NCI-H1105 treated with DMSO at 0.1 percent for 48 hours (cell line): ENCODE measurements around the gene CENATAC.
"Not testable (repeated sequence)": the region's sequence is repeated elsewhere in the genome, so short reads cannot be mapped to it uniquely, and the experiment has no call there.

Experiments used
- DNase-seq: peaks from one replicate; lab custom pipeline; 2025; lab: John Stamatoyannopoulos, UW

Gene CENATAC

DNA sequence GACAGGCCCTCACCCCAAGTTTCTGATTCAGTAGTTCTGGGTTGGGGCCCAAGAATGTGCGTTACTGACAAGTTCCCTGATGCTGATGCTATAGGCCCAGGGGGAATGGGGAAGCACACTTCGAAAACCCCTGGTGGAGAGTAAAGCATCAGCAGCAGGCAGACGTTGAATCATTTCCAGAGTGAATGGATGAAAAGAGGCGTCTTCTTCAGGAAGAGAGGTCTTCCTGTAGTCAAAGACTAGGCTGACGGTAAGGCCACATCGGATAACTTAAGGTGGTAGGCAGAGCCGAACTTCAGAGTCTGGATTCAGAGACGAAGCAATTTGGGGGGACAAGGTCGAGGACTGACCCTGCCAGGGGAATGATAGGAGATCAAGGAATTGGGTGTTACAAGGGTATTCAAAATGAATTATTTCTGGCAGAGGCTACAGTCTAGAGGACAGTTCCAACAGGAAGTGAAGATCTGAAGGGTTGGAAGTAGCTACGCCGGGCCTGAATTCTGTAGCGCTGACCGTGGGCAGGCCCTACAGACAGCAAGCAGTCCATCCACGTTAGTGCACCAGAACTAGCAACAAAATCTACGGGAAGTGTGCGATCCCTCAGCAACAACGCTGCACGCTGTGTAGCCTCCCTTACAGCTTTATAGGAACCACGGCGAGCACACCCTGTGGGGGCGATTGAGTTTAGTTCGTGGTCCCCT is 862 bp upstream of the CENATAC start:
- DNase-seq: no peak

DNA sequence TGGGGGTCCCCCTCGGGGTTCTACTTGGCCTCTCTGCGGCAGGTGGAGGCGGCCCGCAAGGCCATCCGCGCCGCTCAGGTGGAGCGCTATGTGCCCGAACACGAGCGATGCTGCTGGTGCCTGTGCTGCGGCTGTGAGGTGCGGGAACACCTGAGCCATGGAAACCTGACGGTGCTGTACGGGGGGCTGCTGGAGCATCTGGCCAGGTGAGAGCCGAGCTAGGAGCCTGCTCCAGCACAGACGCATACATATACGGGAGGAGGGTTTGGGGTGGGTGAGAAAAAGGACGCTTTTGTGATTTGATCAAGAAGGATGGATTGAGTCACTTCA is 415 bp downstream of the CENATAC start:
- peak; percentile 35 for DNase-seq

DNA sequence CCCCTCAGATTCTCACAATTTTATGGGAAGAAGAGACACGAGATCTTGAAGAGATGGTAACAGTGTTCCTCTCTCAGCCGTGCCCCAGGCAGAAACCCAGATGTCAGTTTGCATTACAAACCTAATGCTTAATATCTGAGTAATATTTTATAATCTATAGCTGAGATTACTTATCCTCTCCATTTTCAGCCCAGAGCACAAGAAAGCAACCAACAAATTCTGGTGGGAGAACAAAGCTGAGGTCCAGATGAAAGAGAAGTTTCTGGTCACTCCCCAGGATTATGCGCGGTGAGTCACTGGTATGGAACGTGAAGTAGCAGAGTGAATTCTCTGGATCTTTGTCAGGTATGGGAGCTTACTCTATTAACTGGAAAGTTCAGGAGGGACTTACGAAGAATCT is 884 bp downstream of the CENATAC start:
- no peak for DNase-seq

DNA sequence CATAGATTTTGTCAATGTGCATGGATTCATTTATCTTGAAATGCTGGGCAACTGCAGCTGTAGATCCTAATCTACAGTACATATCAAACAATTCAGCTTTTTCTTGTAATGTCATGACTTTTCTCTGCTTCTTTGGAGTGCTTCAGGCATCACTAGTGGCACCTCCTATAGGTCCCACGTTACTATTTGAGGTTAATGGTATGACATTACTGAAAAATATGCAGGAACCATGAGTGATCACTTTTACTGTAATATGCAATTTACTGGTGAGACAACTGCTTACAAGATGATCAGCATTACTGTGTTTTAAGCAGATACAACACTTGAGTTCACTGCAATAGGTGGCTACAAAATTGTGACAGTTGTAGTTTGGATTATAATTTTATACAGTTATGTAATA is 3.0 kb downstream of the CENATAC start:
- DNase-seq: no peak

DNA sequence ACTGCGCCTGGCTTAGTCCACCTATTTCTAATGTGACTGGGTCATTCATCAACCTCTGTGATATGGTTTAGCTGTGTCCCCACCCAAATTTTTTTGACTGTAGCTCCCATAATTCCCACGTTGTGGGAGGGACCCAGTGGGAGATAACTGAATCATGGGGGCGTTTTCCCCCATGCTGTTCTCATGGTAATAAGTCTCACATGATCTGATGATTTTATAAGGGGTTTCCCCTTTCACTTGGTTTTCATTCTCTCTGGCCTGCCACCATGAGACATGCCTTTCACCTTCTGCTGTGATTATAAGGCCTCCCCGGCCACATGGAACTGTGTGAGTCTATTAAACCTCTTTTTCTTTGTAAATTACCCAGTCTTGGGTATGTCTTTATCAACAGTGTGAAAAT is 8.7 kb downstream of the CENATAC start:
- no peak for DNase-seq

DNA sequence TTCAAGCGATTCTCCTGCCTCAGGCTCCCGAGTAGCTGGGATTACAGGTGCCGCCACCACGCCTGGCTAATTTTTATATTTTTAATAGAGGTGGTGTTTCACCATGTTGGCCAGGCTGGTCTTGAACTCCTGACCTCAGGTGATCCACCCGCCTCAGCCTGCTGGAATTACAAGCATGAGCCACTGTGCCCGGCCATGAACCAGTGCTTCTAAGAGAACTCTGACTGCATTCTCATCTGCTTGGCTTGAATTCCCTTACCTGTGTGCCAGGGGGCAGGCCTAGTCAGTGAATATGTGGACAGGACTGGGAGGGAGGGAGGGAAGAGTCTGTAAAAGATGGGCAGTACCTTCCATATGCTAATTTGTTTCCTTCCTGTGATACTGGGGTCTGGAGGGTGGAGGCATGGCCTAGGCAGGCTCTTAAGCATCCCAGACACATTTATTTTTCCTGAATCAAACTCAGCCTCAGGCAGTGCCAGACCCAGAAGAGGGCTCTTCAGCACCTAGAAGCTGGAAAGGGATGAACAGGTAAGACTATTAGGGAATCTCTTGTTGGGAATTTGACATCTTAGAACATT is 13.6 kb downstream of the CENATAC start:
- DNase-seq: no peak

DNA sequence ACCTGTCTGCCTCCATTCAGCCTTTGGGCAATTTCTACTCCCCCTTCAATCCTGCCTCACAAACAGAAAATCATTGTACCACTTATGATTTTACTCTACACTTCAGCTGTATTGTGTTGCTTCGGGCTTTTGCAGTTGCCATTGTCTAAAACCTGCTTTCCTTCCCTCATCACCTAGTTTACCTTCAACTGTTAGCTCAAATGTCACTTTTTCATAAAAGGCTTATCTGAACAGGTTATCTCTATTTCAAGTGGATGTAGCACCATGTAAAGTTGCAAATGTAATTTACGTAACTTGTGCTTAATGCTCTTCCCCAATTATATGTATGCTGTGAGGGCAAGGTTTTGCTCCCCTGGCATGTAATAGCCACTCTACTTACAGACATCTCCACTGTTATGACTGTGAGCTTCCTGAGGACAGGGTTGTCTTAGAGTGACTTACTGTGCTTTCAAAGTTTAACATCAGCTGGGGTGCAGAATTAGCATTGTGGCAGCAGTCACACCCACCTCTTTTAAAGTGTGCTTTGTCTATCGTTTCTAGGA is 14.8 kb downstream of the CENATAC start:
- DNase-seq: no peak

DNA sequence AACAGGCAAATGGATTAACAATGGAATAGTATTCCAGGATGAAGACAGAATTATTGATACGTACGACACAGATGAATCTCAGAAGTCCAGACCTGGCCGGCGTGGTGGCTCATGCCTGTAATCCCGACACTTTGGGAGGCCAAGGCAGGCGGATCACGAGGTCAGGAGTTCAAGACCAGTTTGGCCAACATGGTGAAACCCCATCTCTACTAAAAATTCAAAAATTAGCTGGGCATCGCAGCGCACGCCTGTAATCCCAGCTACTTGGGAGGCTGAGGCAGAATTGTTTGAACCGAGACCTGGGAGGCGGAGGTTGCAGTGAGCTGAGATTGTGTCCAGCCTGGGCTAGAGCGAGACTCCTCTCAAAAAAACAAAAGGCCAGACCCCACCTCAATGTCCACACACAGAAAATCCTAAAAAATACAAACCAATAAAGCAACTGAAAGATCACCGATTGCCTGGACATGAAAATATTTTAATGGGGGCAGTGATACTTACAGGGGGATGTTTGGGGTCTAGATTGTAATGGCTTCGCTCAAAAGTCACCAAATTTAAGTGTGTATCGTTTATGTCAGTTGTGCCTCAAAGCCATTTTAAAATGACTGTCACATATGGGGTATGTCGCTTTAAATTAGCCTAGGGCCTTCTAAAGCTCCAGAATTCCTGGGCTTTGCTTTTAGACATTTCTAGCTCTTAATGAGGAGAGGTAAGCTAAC is 16.4 kb downstream of the CENATAC start:
- DNase-seq: no peak

DNA sequence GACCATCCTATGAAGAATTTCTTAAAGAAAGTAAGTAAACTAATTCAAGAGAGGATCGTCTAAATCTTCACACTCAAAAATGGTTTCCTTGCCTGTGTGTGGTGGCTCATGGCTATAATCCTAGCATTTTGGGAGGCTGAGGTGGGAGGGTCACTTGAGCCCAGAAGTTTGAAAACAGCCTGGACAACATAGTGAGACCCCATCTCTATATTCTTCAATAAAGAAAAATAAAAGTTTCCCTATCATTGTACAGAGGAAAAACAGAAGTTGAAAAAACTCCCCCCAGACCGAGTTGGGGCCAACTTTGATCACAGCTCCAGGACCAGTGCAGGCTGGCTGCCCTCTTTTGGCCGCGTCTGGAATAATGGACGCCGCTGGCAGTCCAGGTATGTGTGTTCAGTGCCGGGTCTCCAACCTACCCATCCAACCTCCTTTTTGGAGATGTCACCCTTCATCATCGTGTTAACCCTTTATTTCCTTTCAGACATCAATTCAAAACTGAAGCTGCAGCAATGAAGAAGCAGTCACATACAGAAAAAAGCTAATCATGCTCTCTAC is 17.2 kb downstream of the CENATAC start:
- DNase-seq: no peak

DNA sequence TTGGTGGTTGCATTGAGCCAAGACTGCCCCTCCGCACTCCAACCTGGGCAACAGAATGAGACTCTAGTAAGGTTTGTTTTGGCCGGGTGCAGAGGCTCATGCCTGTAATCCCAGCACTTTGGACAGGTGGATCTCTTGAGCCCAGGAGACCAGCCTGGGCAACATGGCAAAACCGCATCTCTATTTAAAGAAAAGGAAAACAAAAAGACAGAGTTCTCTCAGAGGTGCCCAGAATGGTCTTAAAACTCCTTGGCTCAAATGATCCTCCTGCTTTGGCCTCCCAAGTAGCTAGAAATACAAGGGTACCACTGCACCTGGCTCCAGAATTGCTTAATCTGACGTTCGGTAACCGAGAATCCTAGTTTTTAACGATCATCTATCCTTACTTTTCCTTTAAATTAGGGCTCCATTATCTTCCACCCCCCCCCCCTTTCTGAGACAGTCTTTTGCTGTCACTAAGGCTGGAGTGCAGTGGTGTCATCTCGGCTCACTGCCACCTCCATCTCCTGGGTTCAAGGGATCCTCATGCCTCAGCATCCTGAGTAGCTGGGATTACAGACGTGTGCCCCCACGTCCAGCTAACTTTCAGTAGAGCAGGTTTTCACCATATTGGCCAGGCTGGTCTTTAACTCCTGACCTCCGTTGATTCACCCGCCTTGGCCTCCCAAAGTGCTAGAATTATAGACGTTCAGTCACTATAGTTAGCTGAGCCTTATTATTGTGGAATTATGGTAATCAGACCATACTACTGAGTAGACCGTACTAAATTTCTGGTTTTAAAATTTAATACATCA is 18.5 kb downstream of the CENATAC start:
- no peak for DNase-seq

DNA sequence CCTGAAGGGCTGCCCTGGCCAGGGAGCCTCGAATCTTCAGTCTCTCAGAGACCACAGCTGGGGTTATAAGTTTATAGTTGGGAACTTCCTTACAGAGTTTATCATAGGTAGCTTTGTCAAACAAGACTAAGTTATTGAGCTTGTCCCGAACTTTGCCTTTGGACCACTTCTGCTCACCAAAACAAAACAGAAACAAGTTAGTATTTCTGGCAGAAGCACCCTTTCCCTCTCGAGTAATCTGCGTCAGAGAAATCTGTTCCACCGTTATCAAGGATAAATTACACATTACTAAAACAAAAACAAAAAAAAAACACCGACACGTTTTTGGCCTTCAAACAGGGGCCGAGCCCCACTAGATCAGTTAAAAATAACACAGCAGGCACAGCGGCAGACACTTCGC is 19.4 kb downstream of the CENATAC start:
- DNase-seq: not testable (repeated sequence)

DNA sequence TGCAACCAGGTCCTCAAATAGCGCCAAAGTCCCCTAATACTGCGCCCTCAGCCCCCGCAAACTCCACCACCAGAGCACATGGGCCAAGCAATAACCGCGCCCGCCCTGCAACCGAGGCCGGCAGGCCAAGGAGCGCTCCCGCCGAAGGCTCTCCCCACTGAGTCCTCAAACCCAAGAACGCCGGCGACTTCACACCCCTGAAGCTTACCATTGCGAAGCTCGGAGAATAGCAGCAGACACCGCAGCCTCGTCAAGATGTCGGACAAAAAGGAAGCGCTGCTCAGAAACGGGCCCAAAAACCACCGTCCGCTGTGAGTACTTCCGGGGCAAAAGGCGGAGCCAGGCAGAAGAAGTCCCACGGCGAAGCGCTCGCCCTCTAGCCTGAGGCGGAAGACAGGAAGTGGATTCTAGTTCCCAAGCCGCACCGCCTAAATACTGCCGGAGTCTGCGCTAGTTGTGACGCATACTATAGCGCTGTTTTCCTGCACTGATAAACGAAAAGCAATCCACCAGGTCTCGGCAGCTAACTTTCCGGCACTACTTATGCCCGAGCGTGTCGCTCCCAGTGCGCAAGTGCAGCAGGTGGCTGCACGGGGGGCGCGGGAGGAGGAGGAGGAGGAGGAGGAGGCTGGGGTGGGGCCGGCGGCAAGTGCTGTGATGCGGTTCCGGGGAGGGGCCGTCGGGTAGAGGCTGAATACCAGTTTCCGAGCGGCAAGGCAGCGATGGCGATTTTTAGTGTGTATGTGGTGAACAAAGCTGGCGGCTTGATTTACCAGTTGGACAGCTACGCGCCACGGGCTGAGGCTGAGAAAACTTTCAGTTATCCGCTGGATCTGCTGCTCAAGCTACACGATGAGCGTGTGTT is 20.4 kb downstream of the CENATAC start, which contains the start of the genes RPS25 and TRAPPC4:
Gene RPS25 (minus strand): TSS at position 270 of the 865 bp plus-strand sequence. CDS start 59 bp downstream, at position 211.
Gene TRAPPC4 (plus strand): TSS at position 693 of the 865 bp plus-strand sequence. CDS start 30 bp downstream, at position 723.
- peak; percentile 99 for DNase-seq

DNA sequence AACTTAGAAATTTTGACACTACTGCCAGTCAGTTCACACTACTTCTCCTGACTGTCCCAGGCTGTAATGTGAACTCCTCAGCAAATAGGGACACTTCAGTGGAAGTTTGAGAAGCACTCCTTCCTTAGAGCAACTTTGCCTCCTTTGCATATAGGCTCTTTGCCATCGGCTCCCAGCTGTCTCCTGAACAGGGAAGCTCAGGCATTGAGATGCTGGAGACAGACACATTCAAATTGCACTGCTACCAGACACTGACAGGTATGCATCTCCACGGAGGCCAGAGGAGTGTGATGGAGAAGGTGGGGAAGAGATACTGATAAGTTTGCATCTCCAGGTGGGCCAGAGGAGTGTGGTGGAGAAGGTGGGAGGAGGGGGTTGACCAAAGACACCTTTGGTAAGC is 22.1 kb downstream of the CENATAC start:
- no peak for DNase-seq

DNA sequence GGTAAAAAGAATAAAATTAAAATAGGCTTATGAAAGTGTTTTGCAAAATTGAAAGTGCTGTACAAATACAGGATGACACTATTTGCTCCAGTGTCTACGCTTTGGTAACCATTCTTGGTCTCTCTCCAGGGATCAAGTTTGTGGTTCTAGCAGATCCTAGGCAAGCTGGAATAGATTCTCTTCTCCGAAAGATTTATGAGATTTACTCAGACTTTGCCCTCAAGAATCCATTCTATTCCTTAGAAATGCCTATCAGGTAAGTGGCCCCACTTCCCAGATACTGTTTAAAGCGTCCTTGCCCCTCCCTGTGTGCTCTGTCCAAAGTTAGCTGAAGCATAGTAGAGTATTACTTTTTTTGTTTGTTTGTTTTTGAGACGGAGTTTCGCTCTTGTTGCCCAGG is 23.7 kb downstream of the CENATAC start:
- no peak for DNase-seq

DNA sequence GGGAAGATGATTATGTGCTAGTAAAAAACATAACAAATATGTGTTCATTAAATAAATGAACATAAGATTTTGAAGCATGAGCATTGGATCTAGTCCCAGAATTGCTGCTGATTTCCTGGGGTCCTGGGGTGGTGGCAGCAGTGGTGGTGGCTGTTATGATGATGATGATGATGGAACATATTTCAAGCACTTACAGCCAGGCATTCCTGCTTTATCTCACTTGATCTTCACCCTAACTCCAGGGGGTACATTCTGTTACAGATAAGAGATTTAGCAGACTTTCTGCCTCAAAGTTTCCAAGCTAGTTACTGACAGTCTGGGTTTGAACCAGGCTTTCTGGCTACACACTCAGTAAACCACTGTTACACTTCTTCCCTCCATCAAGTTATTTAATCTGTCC is 25.8 kb downstream of the CENATAC start:
- no peak for DNase-seq

DNA sequence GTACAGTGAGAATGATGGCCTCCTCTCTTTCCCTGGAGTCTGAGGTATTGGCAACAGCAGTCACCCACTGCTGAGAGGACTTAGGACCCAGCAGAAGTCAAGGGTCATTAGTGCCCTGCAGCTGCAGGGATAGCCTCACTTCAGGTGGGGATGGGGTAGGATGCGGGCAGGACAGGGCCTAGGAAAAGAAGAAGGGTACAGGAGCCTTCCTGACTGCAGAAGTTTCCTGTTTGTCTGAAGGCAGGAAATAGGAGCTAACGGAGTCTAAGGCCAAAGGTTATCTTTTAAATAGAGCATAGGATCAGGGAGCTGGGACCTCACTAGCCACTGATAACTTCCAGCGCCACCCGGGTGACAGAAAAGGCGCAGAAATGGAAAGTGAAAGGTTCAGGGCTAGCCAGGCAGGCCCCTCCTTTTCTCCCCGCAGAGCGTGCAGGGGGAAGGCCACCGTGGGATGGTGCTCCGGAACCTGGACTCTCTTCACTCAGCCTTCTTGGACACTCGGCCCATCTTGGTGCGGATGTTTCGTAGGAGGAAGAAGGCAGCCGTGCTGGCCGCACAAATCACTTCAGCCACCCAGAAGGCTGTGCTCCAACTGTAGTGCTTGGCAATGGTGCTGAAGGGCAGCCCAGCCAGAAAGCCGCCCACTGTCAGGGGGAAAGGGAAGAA is 26.6 kb downstream of the CENATAC start:
- no peak for DNase-seq

DNA sequence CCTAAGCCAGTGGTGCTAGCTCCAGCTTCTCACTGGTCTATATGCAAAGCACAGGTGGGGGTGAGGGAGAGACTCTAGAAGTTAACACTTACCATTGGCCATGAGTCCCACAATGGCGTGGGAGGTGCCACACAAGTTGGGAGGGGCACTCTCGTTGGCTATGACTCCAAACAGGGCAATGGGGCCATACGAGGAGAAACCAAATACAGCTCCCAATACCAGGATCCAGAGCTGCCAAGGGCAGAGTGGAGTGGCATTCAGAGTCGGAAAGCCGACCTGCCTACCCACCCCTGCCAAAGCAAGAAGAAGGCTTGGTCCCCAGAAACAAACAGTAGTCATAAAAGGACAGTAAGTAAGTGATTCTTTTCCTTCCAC is 27.1 kb downstream of the CENATAC start:
- DNase-seq: no peak

DNA sequence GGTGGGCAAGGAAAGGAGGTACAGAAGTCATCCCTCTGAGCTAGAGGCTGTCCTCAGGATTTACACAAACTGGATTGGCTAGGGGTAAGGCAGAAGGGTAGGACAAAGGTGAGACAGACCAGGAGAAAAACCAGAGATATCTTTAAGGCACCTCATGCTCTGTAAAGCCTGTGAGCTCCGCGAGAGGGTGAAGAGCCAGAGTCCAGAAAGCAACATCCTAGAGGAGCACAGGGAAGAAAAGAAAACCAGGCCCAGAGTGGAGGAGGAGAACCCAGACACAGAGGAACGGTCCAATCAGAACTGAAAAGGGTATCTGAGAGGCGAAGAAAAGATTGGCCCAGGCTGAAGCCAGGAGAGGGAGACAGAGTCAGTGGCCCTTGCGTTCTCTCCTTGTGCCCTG is 27.6 kb downstream of the CENATAC start:
- DNase-seq: no peak

DNA sequence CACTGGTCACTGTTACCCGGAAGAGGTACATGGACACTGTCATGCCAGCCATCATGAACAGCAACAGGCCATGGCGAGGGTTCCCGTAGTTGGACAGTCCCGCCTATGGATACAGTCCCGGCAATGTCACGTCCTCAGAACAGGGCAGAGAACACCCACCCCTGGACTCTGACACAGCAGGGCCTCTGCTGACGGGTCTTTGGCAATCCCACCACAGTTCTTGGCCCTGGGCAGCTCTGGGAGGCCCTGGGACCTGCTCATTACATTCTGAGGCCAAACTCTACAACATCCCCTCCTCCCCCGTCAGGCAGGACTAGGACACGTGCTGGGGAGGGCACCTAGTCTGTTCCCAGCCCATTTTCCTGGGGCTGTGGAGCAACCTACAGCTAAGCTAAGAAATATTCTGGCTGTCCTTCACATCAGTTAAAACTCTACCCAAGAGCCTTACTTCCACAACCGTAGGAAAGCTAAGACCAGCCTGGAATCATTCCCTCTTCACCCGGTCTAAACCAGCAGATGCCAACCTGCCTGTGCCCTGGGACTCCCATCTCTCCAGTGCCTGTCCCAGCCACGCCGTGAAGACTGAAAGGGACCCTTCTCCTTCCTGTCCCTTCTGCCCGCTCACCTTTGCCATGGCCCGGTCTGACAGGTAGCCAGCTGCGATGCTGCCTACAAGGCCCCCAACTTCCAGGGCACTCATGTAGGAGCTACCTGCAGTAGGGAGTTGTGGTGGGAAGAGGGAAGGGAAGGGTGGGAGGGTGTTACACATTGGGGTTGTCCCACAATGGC is 28.2 kb downstream of the CENATAC start:
- DNase-seq: no peak

DNA sequence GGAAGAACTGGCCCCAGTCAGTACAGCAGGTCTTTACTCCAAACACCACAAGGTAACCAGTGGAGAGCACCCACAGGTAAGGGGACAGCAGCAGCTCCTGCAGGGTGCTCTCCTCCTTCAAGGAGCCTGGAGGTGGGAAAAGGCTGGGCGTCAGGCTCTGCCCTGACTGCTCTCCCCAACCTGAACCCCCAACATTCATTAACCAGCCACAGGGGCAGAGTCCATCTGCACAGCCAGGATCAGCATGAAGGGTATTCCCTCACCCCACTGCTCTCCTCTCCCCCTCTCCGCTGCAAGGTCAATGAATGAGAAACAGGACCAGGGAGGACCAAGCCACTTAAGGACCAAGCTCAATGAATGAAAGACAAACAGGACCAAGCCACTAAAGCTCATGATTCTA is 29.0 kb downstream of the CENATAC start:
- DNase-seq: no peak
